ENCODE data around the gene ARHGAP21.

DNA sequence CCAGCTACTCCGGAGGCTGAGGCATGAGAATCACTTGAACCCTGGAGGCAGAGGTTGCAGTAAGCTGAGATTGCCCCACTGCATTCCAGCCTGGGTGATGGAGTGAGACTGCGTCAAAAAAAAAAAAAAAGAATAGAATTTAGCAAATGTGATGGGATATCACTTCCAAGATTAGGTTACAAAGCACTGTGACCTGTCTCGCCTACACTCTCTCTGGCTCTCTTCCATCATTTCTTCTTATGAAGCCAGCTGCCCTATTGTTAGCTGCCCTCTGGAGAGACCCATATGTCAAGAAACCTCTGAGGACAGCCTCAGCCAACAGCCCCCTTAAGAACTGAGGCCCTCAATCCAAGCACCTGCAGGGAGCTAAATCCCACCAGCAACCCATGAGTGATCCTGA is 28.2 kb downstream of the ARHGAP21 start:
- TF ChIP-seq, protein P1, sequence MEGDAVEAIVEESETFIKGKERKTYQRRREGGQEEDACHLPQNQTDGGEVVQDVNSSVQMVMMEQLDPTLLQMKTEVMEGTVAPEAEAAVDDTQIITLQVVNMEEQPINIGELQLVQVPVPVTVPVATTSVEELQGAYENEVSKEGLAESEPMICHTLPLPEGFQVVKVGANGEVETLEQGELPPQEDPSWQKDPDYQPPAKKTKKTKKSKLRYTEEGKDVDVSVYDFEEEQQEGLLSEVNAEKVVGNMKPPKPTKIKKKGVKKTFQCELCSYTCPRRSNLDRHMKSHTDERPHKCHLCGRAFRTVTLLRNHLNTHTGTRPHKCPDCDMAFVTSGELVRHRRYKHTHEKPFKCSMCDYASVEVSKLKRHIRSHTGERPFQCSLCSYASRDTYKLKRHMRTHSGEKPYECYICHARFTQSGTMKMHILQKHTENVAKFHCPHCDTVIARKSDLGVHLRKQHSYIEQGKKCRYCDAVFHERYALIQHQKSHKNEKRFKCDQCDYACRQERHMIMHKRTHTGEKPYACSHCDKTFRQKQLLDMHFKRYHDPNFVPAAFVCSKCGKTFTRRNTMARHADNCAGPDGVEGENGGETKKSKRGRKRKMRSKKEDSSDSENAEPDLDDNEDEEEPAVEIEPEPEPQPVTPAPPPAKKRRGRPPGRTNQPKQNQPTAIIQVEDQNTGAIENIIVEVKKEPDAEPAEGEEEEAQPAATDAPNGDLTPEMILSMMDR (IDR thresholded peaks at IDR 0.05), result no peak
- no peak for TF ChIP-seq POLR2A (IDR thresholded peaks at IDR 0.05)
- TF ChIP-seq EP300 (IDR thresholded peaks at IDR 0.05), result no peak
- TF ChIP-seq POLR2AphosphoS5 (IDR thresholded peaks at IDR 0.05), result no peak
